Neural cell (in vitro differentiated cells): ENCODE data around the gene PSMB1. TPM values are rescaled to one million over a fixed set of nuclear protein-coding genes. Genes with fewer than 3 reads are reported as not detected.

Experiments
- H2AFZ ChIP-seq: fragments of 200-600, 300-800 bp; sonication (generic), shearing (Covaris generic); 2 replicates; pipeline ENCODE4 v1.6.0; 2014; ENCODE audit warnings: low read depth, mild to moderate bottlenecking, antibody characterized with exemption, low read length, moderate library complexity
- H3F3A ChIP-seq: fragments of 200-600 bp; shearing (Covaris generic); 2 replicates; pipeline ENCODE4 v1.6.1; 2016; ENCODE audit warnings: mild to moderate bottlenecking, moderate library complexity, mixed read lengths, antibody characterized with exemption, low read length; ENCODE audit not compliant: insufficient read depth, poor library complexity, severe bottlenecking
- H3K27ac ChIP-seq: fragments of 200-600, 300-800 bp; sonication (generic), shearing (Covaris generic); 2 replicates; pipeline ENCODE4 v1.5.1; 2014; ENCODE audit warnings: mild to moderate bottlenecking, low read length, moderate library complexity
- H3K27me3 ChIP-seq: fragments of 300-800, 200-600 bp; sonication (generic), shearing (Covaris generic); 2 replicates; pipeline ENCODE4 v1.6.0; 2014; ENCODE audit warnings: mild to moderate bottlenecking, low read depth, low read length, moderate library complexity; ENCODE audit not compliant: insufficient read depth
- H3K36me3 ChIP-seq: fragments of 300-800, 200-600 bp; sonication (generic), shearing (Covaris generic); 2 replicates; pipeline ENCODE4 v1.5.1; 2014; ENCODE audit warnings: mild to moderate bottlenecking, antibody characterized with exemption, low read length, moderate library complexity; ENCODE audit not compliant: insufficient read depth
- H3K4me2 ChIP-seq: fragments of 300-800, 200-600 bp; sonication (generic), shearing (Covaris generic); 2 replicates; pipeline ENCODE4 v1.6.0; 2014; ENCODE audit warnings: mild to moderate bottlenecking, low read length
- H3K4me3 ChIP-seq: fragments of 300-800, 200-600 bp; sonication (generic), shearing (Covaris generic); 2 replicates; pipeline ENCODE4 v1.5.1; 2014; ENCODE audit warnings: mild to moderate bottlenecking, low read length, moderate library complexity
- H3K79me2 ChIP-seq: fragments of 200-600 bp; shearing (Covaris generic); replicated peaks from 2 replicates; pipeline ENCODE4 v1.6.0; 2014; ENCODE audit warnings: mild to moderate bottlenecking, low read length, moderate library complexity; ENCODE audit not compliant: insufficient read depth
- H3K9ac ChIP-seq: fragments of 300-800, 200-600 bp; sonication (generic), shearing (Covaris generic); 2 replicates; pipeline ENCODE4 v1.6.1; 2016; ENCODE audit warnings: mild to moderate bottlenecking, low read length, mixed read lengths
- H3K9me2 ChIP-seq: fragments of 200-600 bp; shearing (Covaris generic); 2 replicates; pipeline ENCODE4 v1.6.1; 2016; ENCODE audit warnings: mild to moderate bottlenecking, low read length, mixed read lengths; ENCODE audit not compliant: insufficient read depth
- H3K9me3 ChIP-seq: fragments of 200-600, 300-800 bp; sonication (generic), shearing (Covaris generic); 2 replicates; pipeline ENCODE4 v1.6.1; 2016; ENCODE audit warnings: mild to moderate bottlenecking, mixed run types, low read length, moderate library complexity, mixed read lengths
- H4K20me1 ChIP-seq: fragments of 200-600 bp; shearing (Covaris generic); 2 replicates; pipeline ENCODE4 v1.6.1; 2016; ENCODE audit warnings: mild to moderate bottlenecking, mixed run types; ENCODE audit not compliant: insufficient read depth
- EP300 ChIP-seq: fragments of 450-650 bp; conservative IDR thresholded peaks from 2 replicates; pipeline ENCODE4 v1.6.1; 2014; ENCODE audit warnings: antibody characterized with exemption, mild to moderate bottlenecking, moderate library complexity; ENCODE audit not compliant: poor library complexity, severe bottlenecking
- EZH2 ChIP-seq: fragments of 200-600, 300-800 bp; shearing (Covaris generic), sonication (generic); IDR thresholded peaks from 2 replicates; pipeline ENCODE4 v1.6.1; 2014; ENCODE audit warnings: antibody characterized with exemption, low read length, borderline replicate concordance, mild to moderate bottlenecking; ENCODE audit not compliant: insufficient read depth, poor library complexity, severe bottlenecking
- MXI1 ChIP-seq: fragments of 450-650 bp; conservative IDR thresholded peaks from 2 replicates; pipeline ENCODE4 v1.6.1; 2014; ENCODE audit warnings: antibody characterized with exemption, mild to moderate bottlenecking; ENCODE audit not compliant: poor library complexity, severe bottlenecking
- POLR2AphosphoS5 ChIP-seq: IDR thresholded peaks from 2 replicates; pipeline ENCODE4 v1.6.1; 2012
- RAD21 ChIP-seq: fragments of 450-650 bp; conservative IDR thresholded peaks from 2 replicates; pipeline ENCODE4 v1.6.1; 2014; ENCODE audit warnings: antibody characterized with exemption, mild to moderate bottlenecking, moderate library complexity
- SMC3 ChIP-seq: fragments of 450-650 bp; conservative IDR thresholded peaks from 2 replicates; pipeline ENCODE4 v1.6.1; 2014; ENCODE audit warnings: antibody characterized with exemption, mild to moderate bottlenecking, moderate library complexity; ENCODE audit not compliant: poor library complexity
- TAF1 ChIP-seq: IDR thresholded peaks from 2 replicates; pipeline ENCODE4 v1.6.1; 2012; ENCODE audit warnings: low read depth
- polyA plus RNA-seq: library from polyadenylated mRNA; depleted of rRNA; stranded (reverse); fragments of >200 nt; gene quantifications from 2 replicates; pipeline ENCODE4 v1.2.3, GENCODE V29; 2014
- TF ChIP-seq, protein P1 (sequence below): fragments of 450-650 bp; IDR thresholded peaks from 2 replicates; pipeline ENCODE4 v1.5.1; 2014; ENCODE audit warnings: antibody characterized with exemption, mild to moderate bottlenecking, moderate library complexity; ENCODE audit not compliant: poor library complexity, severe bottlenecking
- TF ChIP-seq, protein P2 (sequence below): IDR thresholded peaks from 2 replicates; pipeline ENCODE4 v1.6.1; 2012; ENCODE audit warnings: borderline replicate concordance

PSMB1 gene
- polyA plus RNA-seq, 1 donor from 2014 or later, result 365 TPM

DNA sequence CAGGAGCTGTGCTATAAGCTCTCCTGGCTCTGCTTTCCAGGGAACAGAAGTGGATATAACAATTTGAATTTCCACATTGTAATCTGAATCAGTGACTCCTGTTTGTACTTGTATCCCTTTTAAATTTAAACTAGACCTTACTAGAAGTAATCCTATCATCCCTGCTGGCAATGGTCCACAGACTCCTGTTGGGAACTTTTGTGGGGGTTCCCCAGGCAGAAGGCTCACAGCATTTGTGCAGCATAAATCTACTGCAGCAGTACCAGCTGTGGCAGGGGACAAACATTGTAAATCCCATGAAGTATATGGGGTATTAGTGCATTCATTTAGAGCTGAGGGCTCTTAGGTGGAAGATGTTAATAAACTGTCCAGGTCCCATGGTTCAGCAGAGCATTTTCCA is 43.3 kb upstream of the PSMB1 start:
- Histone ChIP-seq H3K27ac (no peak overlapping the region), H3K9me3 (no peaks in the 10 kb centered on the region), H4K20me1 (no peaks in the 10 kb centered on the region), H3K9ac (no peak overlapping the region), H3K79me2 (no peaks in the 10 kb centered on the region), H3K36me3 (no peaks in the 10 kb centered on the region), H3F3A (no peaks in the 10 kb centered on the region), H3K9me2 (no peaks in the 10 kb centered on the region), H2AFZ (no peak overlapping the region), H3K27me3 (no peaks in the 10 kb centered on the region), H3K4me2 (no peak overlapping the region), H3K4me3 (no peak overlapping the region)
- TF ChIP-seq SMC3 (no peak), EZH2 (no peak), POLR2AphosphoS5 (no peak), TAF1 (no peak), RAD21 (no peak), EP300 (no peak)
- TF ChIP-seq, protein P1, sequence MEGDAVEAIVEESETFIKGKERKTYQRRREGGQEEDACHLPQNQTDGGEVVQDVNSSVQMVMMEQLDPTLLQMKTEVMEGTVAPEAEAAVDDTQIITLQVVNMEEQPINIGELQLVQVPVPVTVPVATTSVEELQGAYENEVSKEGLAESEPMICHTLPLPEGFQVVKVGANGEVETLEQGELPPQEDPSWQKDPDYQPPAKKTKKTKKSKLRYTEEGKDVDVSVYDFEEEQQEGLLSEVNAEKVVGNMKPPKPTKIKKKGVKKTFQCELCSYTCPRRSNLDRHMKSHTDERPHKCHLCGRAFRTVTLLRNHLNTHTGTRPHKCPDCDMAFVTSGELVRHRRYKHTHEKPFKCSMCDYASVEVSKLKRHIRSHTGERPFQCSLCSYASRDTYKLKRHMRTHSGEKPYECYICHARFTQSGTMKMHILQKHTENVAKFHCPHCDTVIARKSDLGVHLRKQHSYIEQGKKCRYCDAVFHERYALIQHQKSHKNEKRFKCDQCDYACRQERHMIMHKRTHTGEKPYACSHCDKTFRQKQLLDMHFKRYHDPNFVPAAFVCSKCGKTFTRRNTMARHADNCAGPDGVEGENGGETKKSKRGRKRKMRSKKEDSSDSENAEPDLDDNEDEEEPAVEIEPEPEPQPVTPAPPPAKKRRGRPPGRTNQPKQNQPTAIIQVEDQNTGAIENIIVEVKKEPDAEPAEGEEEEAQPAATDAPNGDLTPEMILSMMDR, result no peak
- TF ChIP-seq, protein P2, sequence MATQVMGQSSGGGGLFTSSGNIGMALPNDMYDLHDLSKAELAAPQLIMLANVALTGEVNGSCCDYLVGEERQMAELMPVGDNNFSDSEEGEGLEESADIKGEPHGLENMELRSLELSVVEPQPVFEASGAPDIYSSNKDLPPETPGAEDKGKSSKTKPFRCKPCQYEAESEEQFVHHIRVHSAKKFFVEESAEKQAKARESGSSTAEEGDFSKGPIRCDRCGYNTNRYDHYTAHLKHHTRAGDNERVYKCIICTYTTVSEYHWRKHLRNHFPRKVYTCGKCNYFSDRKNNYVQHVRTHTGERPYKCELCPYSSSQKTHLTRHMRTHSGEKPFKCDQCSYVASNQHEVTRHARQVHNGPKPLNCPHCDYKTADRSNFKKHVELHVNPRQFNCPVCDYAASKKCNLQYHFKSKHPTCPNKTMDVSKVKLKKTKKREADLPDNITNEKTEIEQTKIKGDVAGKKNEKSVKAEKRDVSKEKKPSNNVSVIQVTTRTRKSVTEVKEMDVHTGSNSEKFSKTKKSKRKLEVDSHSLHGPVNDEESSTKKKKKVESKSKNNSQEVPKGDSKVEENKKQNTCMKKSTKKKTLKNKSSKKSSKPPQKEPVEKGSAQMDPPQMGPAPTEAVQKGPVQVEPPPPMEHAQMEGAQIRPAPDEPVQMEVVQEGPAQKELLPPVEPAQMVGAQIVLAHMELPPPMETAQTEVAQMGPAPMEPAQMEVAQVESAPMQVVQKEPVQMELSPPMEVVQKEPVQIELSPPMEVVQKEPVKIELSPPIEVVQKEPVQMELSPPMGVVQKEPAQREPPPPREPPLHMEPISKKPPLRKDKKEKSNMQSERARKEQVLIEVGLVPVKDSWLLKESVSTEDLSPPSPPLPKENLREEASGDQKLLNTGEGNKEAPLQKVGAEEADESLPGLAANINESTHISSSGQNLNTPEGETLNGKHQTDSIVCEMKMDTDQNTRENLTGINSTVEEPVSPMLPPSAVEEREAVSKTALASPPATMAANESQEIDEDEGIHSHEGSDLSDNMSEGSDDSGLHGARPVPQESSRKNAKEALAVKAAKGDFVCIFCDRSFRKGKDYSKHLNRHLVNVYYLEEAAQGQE, result no peak

DNA sequence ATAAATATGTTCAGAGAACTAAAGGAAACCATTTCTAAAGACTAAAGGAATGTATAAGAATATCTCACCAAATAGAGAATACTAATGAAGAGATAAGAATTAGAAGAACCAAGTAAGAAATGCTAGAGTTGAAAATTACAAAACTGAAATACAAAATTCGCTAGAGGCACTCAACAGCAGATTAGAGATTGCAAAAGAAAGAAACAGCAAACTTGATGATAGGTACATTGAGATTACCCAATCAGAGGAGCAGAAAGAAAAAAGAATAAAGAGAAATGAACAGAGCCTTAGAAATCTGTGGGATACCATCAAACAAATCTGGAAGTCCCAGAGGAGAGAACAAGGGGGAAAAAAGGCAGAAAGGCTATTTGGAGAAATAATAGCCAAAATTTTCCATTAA is 37.6 kb upstream of the PSMB1 start:
- H3F3A ChIP-seq, result no peaks in the 10 kb centered on the region
- no peak overlapping the region for H3K4me2 ChIP-seq
- H3K9me2 ChIP-seq, result no peaks in the 10 kb centered on the region
- no peak overlapping the region for H3K27ac ChIP-seq
- no peak overlapping the region for H2AFZ ChIP-seq
- H3K9me3 ChIP-seq, result no peaks in the 10 kb centered on the region
- H4K20me1 ChIP-seq, result no peaks in the 10 kb centered on the region
- no peaks in the 10 kb centered on the region for H3K79me2 ChIP-seq
- H3K4me3 ChIP-seq, result no peak overlapping the region
- no peak for TF ChIP-seq EP300
- TF ChIP-seq TAF1, result no peak
- no peak for TF ChIP-seq MXI1
- no peak for TF ChIP-seq POLR2AphosphoS5
- TF ChIP-seq, protein P2, result no peak
- TF ChIP-seq RAD21, result no peak
- no peak for TF ChIP-seq EZH2
- TF ChIP-seq SMC3, result no peak
- TF ChIP-seq, protein P1, result no peak
- H3K36me3 ChIP-seq, result no peaks in the 10 kb centered on the region
- no peaks in the 10 kb centered on the region for H3K27me3 ChIP-seq
- no peak overlapping the region for H3K9ac ChIP-seq
